ENCODE results near the gene CDH5. TPM values are rescaled to one million over a fixed set of nuclear protein-coding genes. Genes with fewer than 3 reads are reported as not detected.

CDH5 gene
- total and polyA plus RNA-seq, 2 of the 8 experiments (the other 6 are each of a cell fraction or from before 2014, with no cell fraction given) = 0.32 TPM

- no peak overlapping the region for H3K23ac ChIP-seq (ENCODE audit: insufficient read length)
- no peak for FAIRE-seq
Measured at GRCh38 chr16:66359811-66360608, 6.5 kb upstream of the CDH5 start.

More at GRCh38 chr16:66359811-66360608, 6.5 kb upstream of the CDH5 start:
- Histone ChIP-seq H2BK12ac (ENCODE audit: low read depth, low read length) (peak overlapping the region; percentile 23; the same call in 1 of the 2 replicates), H2BK15ac (ENCODE audit: low read length) (peak overlapping the region; percentile 66; the same call in 1 of the 2 replicates), H4K20me1 (replicated peaks in 1 of 2; ENCODE audit: control insufficient read depth in 1 of 2, insufficient read depth in 2 of 2, low read length in 2 of 2) (no peaks in the 10 kb centered on the region), H2AFZ (ENCODE audit: low read length) (no peak overlapping the region), H3K4ac (replicated peaks; ENCODE audit: insufficient read length, low read depth, low read length) (no peak overlapping the region), H3K27me3 (replicated peaks in 1 of 4; ENCODE audit: control insufficient read depth in 3 of 4, extremely low read depth in 1 of 4, insufficient read depth in 3 of 4, low read length in 3 of 4) (peaks cover 0 to 3% (median 0%) of the 10 kb centered on the region in 4 experiments; a peak in 1 of 7 replicates), H3K27ac (ENCODE audit: low read depth, low read length) (no peak overlapping the region), H2AK5ac (ENCODE audit: low read depth, low read length) (no peak overlapping the region; the same call in 1 of the 2 replicates), H2BK20ac (ENCODE audit: low read length) (peak overlapping the region; percentile 51; the same call in 1 of the 2 replicates), H3K23me2 (ENCODE audit: low read depth, low read length) (no peaks in the 10 kb centered on the region), H4K91ac (replicated peaks; ENCODE audit: insufficient read length, low read length) (peak overlapping the region; percentile 46), H3K4me1 (replicated peaks in 1 of 4; ENCODE audit: control insufficient read depth in 3 of 4, insufficient read depth in 4 of 4, low read length in 3 of 4) (peaks cover 0 to 12% (median 8%) of the 10 kb centered on the region in 4 experiments; a peak in 6 of 7 replicates), H3K9me3 (ENCODE audit: insufficient read depth in 2 of 2, low read depth in 1 of 2, low read length in 1 of 2) (no peaks in the 10 kb centered on the region), H4K8ac (ENCODE audit: extremely low read depth, insufficient read depth, low read length) (no peak overlapping the region), H3K79me1 (ENCODE audit: low read depth, low read length) (no peaks in the 10 kb centered on the region), H3K4me3 (ENCODE audit: extremely low read depth in 1 of 4, insufficient read depth in 2 of 4, low read depth in 3 of 4, low read length in 4 of 4) (no peak overlapping the region), H3K56ac (replicated peaks; ENCODE audit: insufficient read length, low read depth, low read length) (no peak overlapping the region), H3K14ac (ENCODE audit: insufficient read length) (no peak overlapping the region), H3K4me2 (ENCODE audit: insufficient read depth in 1 of 2, low read depth in 2 of 2, low read length in 2 of 2) (no peak overlapping the region), H4K5ac (ENCODE audit: insufficient read length, low read depth, low read length) (no peak overlapping the region), H3K36me3 (ENCODE audit: control insufficient read depth in 2 of 4, insufficient read depth in 4 of 4, low read length in 3 of 4) (no peaks in the 10 kb centered on the region), H2BK120ac (replicated peaks; ENCODE audit: low read depth, low read length) (no peak overlapping the region), H2BK5ac (ENCODE audit: low read depth, low read length) (no peak overlapping the region; the same call in 1 of the 2 replicates), H3K9ac (replicated peaks in 1 of 4; ENCODE audit: extremely low read depth in 1 of 4, low read depth in 3 of 4, low read length in 3 of 4) (no peak overlapping the region), H3K79me2 (ENCODE audit: control insufficient read depth in 1 of 2, insufficient read depth in 2 of 2, low read length in 2 of 2) (no peaks in the 10 kb centered on the region), H3K18ac (ENCODE audit: extremely low read depth, low read length) (peak overlapping the region; percentile 48; the same call in 1 of the 2 replicates)
- WGBS, 2 experiments (ENCODE audit: extremely low coverage in 1 of 2, insufficient coverage in 1 of 2, insufficient read length in 1 of 2, insufficient replicate concordance in 2 of 2, low coverage in 1 of 2, low lambda C conversion rate in 2 of 2, missing lambda C conversion rate in 1 of 2) = 84% methylated on average over 12 of the region's 12 CpGs; no CpG with 5 or more reads in 1 of the 2 experiments
- POLR2A ChIA-PET (ENCODE audit: partially characterized antibody) = no interaction called here
- CTCF ChIA-PET (ENCODE audit: partially characterized antibody) = interaction anchor here (0.9 to 10.0 kb wide), 5 partner anchors 8 to 248 kb away, joined by 3 to 193 read pairs (median 3); partner anchors contain the start of gene CDH5
- no peak for DNase-seq (ENCODE audit: low read depth in 1 of 2, low spot score in 2 of 2)
- no peak for TF ChIP-seq SIX5 (IDR thresholded peaks at IDR 0.05; ENCODE audit: low read depth, low read length)
- no peak for TF ChIP-seq USF2 (IDR thresholded peaks at IDR 0.05; ENCODE audit: low read length)
- TF ChIP-seq RXRA (IDR thresholded peaks at IDR 0.05; ENCODE audit: insufficient read depth, low read depth, low read length) = no peak
- TF ChIP-seq BRCA1 (IDR thresholded peaks at IDR 0.05; ENCODE audit: low read depth, low read length) = no peak
- TF ChIP-seq SP4 (IDR thresholded peaks at IDR 0.05; ENCODE audit: low read length) = no peak
- no peak for TF ChIP-seq NANOG (IDR thresholded peaks at IDR 0.05; ENCODE audit: insufficient read depth, low read depth, low read length, poor library complexity, severe bottlenecking)
- no peak for TF ChIP-seq SUZ12 (IDR thresholded peaks at IDR 0.05; ENCODE audit: low read length)
- TF ChIP-seq TBP (IDR thresholded peaks at IDR 0.05; ENCODE audit: low read depth, low read length) = no peak
